NCI-H2107 treated with DMSO at 0.1 percent for 48 hours (cell line): ENCODE measurements around the gene AUH.
A peak's percentile ranks its signal among the peaks of the same experiment; 100 is the strongest.

Source experiments
- DNase-seq: peaks from one replicate; lab custom pipeline; 2025; ENCODE audit not compliant: unreplicated experiment; lab: John Stamatoyannopoulos, UW

AUH gene

GRCh38 chr9:91253488-91253887 is 108.2 kb downstream of the AUH start:
- DNase-seq = no peak

GRCh38 chr9:91248707-91249106 is 113.0 kb downstream of the AUH start:
- DNase-seq = no peak

GRCh38 chr9:91247278-91247677 is 114.4 kb downstream of the AUH start:
- DNase-seq = no peak

GRCh38 chr9:91246846-91247245 is 114.9 kb downstream of the AUH start:
- DNase-seq = no peak

- no peak for DNase-seq
These were observed 116.0 kb downstream of the AUH start for GRCh38 chr9:91245431-91246313.

- peak; percentile 36 for DNase-seq
These were observed 118.7 kb downstream of the AUH start for GRCh38 chr9:91243029-91243428.

- DNase-seq = no peak
These were observed 119.8 kb downstream of the AUH start for GRCh38 chr9:91241909-91242308.

GRCh38 chr9:91240596-91241165 is 121.0 kb downstream of the AUH start:
- no peak for DNase-seq

GRCh38 chr9:91239367-91240111 is 122.2 kb downstream of the AUH start:
- DNase-seq = no peak

- DNase-seq = no peak
These were observed 127.2 kb downstream of the AUH start for GRCh38 chr9:91234523-91234922.

- DNase-seq = no peak
These were observed 130.1 kb downstream of the AUH start for GRCh38 chr9:91231619-91232018.

GRCh38 chr9:91223000-91223399 is 138.7 kb downstream of the AUH start:
- DNase-seq = no peak

GRCh38 chr9:91222457-91222856 is 139.3 kb downstream of the AUH start:
- no peak for DNase-seq

GRCh38 chr9:91221332-91221731 is 140.4 kb downstream of the AUH start:
- no peak for DNase-seq

GRCh38 chr9:91220491-91221135 is 141.1 kb downstream of the AUH start:
- DNase-seq = no peak

- no peak for DNase-seq
These were observed 141.7 kb downstream of the AUH start for GRCh38 chr9:91220021-91220420.

GRCh38 chr9:91219557-91219956 is 142.2 kb downstream of the AUH start:
- no peak for DNase-seq

- no peak for DNase-seq
These were observed 144.3 kb downstream of the AUH start for GRCh38 chr9:91217388-91217787.

- no peak for DNase-seq
These were observed 146.9 kb downstream of the AUH start for GRCh38 chr9:91214867-91215266.

- no peak for DNase-seq
These were observed 147.6 kb downstream of the AUH start for GRCh38 chr9:91214086-91214485.

GRCh38 chr9:91212596-91213243 is 149.0 kb downstream of the AUH start:
- DNase-seq = no peak
